ENCODE results near the gene ASAP3. TPM values are rescaled to one million over a fixed set of nuclear protein-coding genes. Genes with fewer than 3 reads are reported as not detected.

ASAP3 gene
- total RNA-seq, 1 donor from 2014 or later, result 33.5 TPM

DNA sequence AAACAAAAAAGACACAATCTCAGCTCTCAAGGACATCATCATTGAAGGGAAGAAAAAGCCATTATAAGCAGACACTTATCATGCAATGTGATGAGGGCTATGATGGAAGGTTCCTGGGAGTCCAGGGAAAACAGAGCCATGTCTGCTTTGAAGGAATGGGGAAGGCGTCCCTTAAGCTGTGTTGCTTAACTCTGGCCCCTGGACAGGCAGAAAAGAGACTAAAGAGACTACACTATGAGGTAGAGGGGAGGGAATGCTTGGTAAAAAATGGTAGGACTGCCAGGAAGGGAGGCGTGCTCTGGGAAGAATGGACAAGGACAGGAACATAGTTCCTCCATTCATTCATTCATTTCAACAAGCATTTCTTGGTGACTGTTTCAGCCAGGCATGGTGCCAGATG lies 21.2 kb downstream of the ASAP3 start:
- Mint-ChIP-seq H3K4me3 (ENCODE audit: unreplicated experiment) (no peak overlapping the region), H3K27ac (ENCODE audit: unreplicated experiment) (no peak overlapping the region), H3K27me3 (ENCODE audit: low read depth, unreplicated experiment) (no peaks in the 10 kb centered on the region), H3K9me3 (ENCODE audit: unreplicated experiment) (no peaks in the 10 kb centered on the region), H3K4me1 (ENCODE audit: low read depth, unreplicated experiment) (peaks cover 4% of the 10 kb centered on the region), H3K36me3 (ENCODE audit: low read depth, unreplicated experiment) (no peaks in the 10 kb centered on the region)
- H4K20me1 ChIP-seq (ENCODE audit: insufficient read depth, low read length), result peaks cover 16% of the 10 kb centered on the region
- H3K79me2 ChIP-seq (ENCODE audit: insufficient read depth, low read length), result peaks cover 3% of the 10 kb centered on the region
- no peaks in the 10 kb centered on the region for H3K36me3 ChIP-seq (ENCODE audit: insufficient read depth, low read length)
- no peak for DNase-seq (ENCODE audit: low read depth)
- H3K4me1 ChIP-seq (ENCODE audit: insufficient read depth, low read length), result no peaks in the 10 kb centered on the region
- H3K27me3 ChIP-seq (ENCODE audit: insufficient read depth, low read length), result no peaks in the 10 kb centered on the region
- H3K4me3 ChIP-seq (ENCODE audit: insufficient read depth, low read depth, low read length), result no peak overlapping the region
- FAIRE-seq, result no peak
- H3K9ac ChIP-seq (ENCODE audit: low read length), result no peak overlapping the region
- no peak overlapping the region for H3K4me2 ChIP-seq (ENCODE audit: low read length)
- no peak overlapping the region for H2AFZ ChIP-seq (ENCODE audit: low read depth, low read length)
- TF ChIP-seq EZH2 (IDR thresholded peaks at IDR 0.05; ENCODE audit: insufficient read depth, low read length), result no peak
- TF ChIP-seq, protein P1, sequence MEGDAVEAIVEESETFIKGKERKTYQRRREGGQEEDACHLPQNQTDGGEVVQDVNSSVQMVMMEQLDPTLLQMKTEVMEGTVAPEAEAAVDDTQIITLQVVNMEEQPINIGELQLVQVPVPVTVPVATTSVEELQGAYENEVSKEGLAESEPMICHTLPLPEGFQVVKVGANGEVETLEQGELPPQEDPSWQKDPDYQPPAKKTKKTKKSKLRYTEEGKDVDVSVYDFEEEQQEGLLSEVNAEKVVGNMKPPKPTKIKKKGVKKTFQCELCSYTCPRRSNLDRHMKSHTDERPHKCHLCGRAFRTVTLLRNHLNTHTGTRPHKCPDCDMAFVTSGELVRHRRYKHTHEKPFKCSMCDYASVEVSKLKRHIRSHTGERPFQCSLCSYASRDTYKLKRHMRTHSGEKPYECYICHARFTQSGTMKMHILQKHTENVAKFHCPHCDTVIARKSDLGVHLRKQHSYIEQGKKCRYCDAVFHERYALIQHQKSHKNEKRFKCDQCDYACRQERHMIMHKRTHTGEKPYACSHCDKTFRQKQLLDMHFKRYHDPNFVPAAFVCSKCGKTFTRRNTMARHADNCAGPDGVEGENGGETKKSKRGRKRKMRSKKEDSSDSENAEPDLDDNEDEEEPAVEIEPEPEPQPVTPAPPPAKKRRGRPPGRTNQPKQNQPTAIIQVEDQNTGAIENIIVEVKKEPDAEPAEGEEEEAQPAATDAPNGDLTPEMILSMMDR (IDR thresholded peaks at IDR 0.05; ENCODE audit: insufficient read depth, low read depth, low read length), result no peak
- no peaks in the 10 kb centered on the region for H3K9me3 ChIP-seq (ENCODE audit: insufficient read depth, low read depth, low read length)
- no peak overlapping the region for H3K27ac ChIP-seq (ENCODE audit: low read depth, low read length)

DNA sequence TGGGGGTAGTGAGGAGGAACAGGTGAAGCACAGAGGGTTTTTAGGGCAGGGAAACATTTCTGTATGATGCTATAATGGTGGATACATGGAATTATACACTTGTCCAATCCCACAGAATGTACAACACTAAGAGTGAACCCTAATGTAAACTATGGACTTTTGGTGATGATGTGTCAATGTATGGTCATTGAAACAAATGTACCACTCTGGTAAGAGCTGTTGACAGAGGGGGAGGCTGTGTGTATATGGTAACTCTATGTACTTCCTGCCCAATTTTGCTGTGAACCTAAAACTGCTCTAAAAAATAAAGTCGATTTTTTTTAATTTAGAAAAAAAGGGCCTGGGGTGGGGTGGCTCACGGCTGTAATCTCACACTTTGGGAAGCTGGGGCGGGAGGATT lies 22.9 kb downstream of the ASAP3 start:
- no peaks in the 10 kb centered on the region for H3K27me3 ChIP-seq (ENCODE audit: insufficient read depth, low read length)
- H3K4me3 ChIP-seq (ENCODE audit: insufficient read depth, low read depth, low read length), result no peak overlapping the region
- peaks cover 24% of the 10 kb centered on the region for H4K20me1 ChIP-seq (ENCODE audit: insufficient read depth, low read length)
- Mint-ChIP-seq H3K27me3 (ENCODE audit: low read depth, unreplicated experiment) (no peaks in the 10 kb centered on the region), H3K36me3 (ENCODE audit: low read depth, unreplicated experiment) (peaks cover 7% of the 10 kb centered on the region), H3K27ac (ENCODE audit: unreplicated experiment) (no peak overlapping the region), H3K9me3 (ENCODE audit: unreplicated experiment) (no peaks in the 10 kb centered on the region), H3K4me1 (ENCODE audit: low read depth, unreplicated experiment) (peaks cover 2% of the 10 kb centered on the region), H3K4me3 (ENCODE audit: unreplicated experiment) (no peak overlapping the region)
- no peak overlapping the region for H3K4me2 ChIP-seq (ENCODE audit: low read length)
- H3K9me3 ChIP-seq (ENCODE audit: insufficient read depth, low read depth, low read length), result no peaks in the 10 kb centered on the region
- no peak overlapping the region for H3K9ac ChIP-seq (ENCODE audit: low read length)
- H2AFZ ChIP-seq (ENCODE audit: low read depth, low read length), result no peak overlapping the region
- no peak overlapping the region for H3K27ac ChIP-seq (ENCODE audit: low read depth, low read length)
- H3K36me3 ChIP-seq (ENCODE audit: insufficient read depth, low read length), result no peaks in the 10 kb centered on the region
- no peak for FAIRE-seq
- no peak for DNase-seq (ENCODE audit: low read depth)
- TF ChIP-seq EZH2 (IDR thresholded peaks at IDR 0.05; ENCODE audit: insufficient read depth, low read length), result no peak
- TF ChIP-seq, protein P1 (IDR thresholded peaks at IDR 0.05; ENCODE audit: insufficient read depth, low read depth, low read length), result no peak
- H3K4me1 ChIP-seq (ENCODE audit: insufficient read depth, low read length), result peaks cover 5% of the 10 kb centered on the region
- H3K79me2 ChIP-seq (ENCODE audit: insufficient read depth, low read length), result no peaks in the 10 kb centered on the region

DNA sequence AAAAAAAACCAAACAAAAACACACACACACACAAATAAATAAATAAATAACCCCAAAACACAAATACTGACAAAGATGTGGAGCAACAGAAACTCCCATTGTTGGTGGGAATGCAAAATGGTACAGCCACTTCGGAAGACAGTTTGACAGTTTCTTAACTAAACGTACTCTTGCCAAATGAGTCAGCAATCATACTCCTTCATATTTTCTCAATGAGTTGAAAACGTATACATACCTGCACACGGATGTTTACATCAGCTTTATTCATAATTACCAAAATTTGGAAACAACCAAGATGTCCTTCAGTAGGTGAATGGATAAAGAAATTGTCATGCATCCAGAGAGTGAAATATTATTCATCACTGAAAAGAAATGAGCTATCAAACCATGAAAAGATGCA lies 23.5 kb downstream of the ASAP3 start:
- Mint-ChIP-seq H3K4me1 (ENCODE audit: low read depth, unreplicated experiment) (peaks cover 2% of the 10 kb centered on the region), H3K27me3 (ENCODE audit: low read depth, unreplicated experiment) (no peaks in the 10 kb centered on the region), H3K4me3 (ENCODE audit: unreplicated experiment) (no peak overlapping the region), H3K27ac (ENCODE audit: unreplicated experiment) (no peak overlapping the region), H3K9me3 (ENCODE audit: unreplicated experiment) (no peaks in the 10 kb centered on the region), H3K36me3 (ENCODE audit: low read depth, unreplicated experiment) (peaks cover 11% of the 10 kb centered on the region)
- Histone ChIP-seq H3K4me3 (ENCODE audit: insufficient read depth, low read depth, low read length) (no peak overlapping the region), H3K27ac (ENCODE audit: low read depth, low read length) (no peak overlapping the region), H3K36me3 (ENCODE audit: insufficient read depth, low read length) (no peaks in the 10 kb centered on the region), H3K27me3 (ENCODE audit: insufficient read depth, low read length) (no peaks in the 10 kb centered on the region), H3K9me3 (ENCODE audit: insufficient read depth, low read depth, low read length) (no peaks in the 10 kb centered on the region), H3K79me2 (ENCODE audit: insufficient read depth, low read length) (no peaks in the 10 kb centered on the region), H3K9ac (ENCODE audit: low read length) (no peak overlapping the region), H2AFZ (ENCODE audit: low read depth, low read length) (no peak overlapping the region), H3K4me2 (ENCODE audit: low read length) (no peak overlapping the region), H3K4me1 (ENCODE audit: insufficient read depth, low read length) (peaks cover 7% of the 10 kb centered on the region), H4K20me1 (ENCODE audit: insufficient read depth, low read length) (peaks cover 24% of the 10 kb centered on the region)
- FAIRE-seq (no peak), DNase-seq (ENCODE audit: low read depth) (no peak)
- TF ChIP-seq, protein P1 (IDR thresholded peaks at IDR 0.05; ENCODE audit: insufficient read depth, low read depth, low read length), result no peak
- no peak for TF ChIP-seq EZH2 (IDR thresholded peaks at IDR 0.05; ENCODE audit: insufficient read depth, low read length)
